HepG2 (cell line): ENCODE results near the gene NUDCD3. TPM values are rescaled to one million over a fixed set of nuclear protein-coding genes. Genes with fewer than 3 reads are reported as not detected.
A peak's percentile ranks its signal among the peaks of the same experiment; 100 is the strongest.

Experiments
- ARHGAP35 ChIP-seq: sonication (generic); formaldehyde crosslinking; IDR thresholded peaks from 2 replicates; pipeline ENCODE4 v1.9.0; 2022; ENCODE audit warnings: mild to moderate bottlenecking, inconsistent platforms, moderate library complexity, missing genetic modification reagents, borderline replicate concordance
- DR1 ChIP-seq: sonication (generic); formaldehyde crosslinking; IDR thresholded peaks from 2 replicates; pipeline ENCODE4 v1.8.0; 2021; ENCODE audit warnings: mild to moderate bottlenecking, missing genetic modification reagents, inconsistent platforms
- HMGA1 ChIP-seq: sonication (generic); formaldehyde crosslinking; conservative IDR thresholded peaks from 2 replicates; pipeline ENCODE4 v1.4.0; 2020; ENCODE audit warnings: missing genetic modification reagents
- KLF15 ChIP-seq: sonication (generic); formaldehyde crosslinking; IDR thresholded peaks from 2 replicates; pipeline ENCODE4 v1.8.1; 2023; ENCODE audit warnings: borderline replicate concordance, mild to moderate bottlenecking, inconsistent platforms, missing genetic modification reagents, mixed read lengths
- NBN ChIP-seq: fragments of 450-650 bp; conservative IDR thresholded peaks from 2 replicates; pipeline ENCODE4 v1.6.1; 2017
- NCOA1 ChIP-seq: sonication (generic); formaldehyde crosslinking; IDR thresholded peaks from 2 replicates; pipeline ENCODE4 v1.9.0; 2021; ENCODE audit warnings: missing genetic modification reagents
- NCOA5 ChIP-seq: sonication (generic); formaldehyde crosslinking; IDR thresholded peaks from 2 replicates; pipeline ENCODE4 v1.4.0; 2020; ENCODE audit warnings: missing genetic modification reagents
- POLR2A ChIP-seq, 2 experiments: IDR thresholded peaks; 2 replicates each; pipeline ENCODE4 v1.6.1; 2011; ENCODE audit warnings: low read depth in 2 of 2, low read length in 2 of 2, mild to moderate bottlenecking in 1 of 2, moderate library complexity in 1 of 2; ENCODE audit not compliant: insufficient read depth in 1 of 2
- POLR2G ChIP-seq: fragments of 200-400 bp; formaldehyde crosslinking; IDR thresholded peaks from 2 replicates; pipeline ENCODE4 v1.6.1; 2018; ENCODE audit warnings: mild to moderate bottlenecking, low read depth, low read length, moderate library complexity
- SATB2 ChIP-seq: sonication (generic); formaldehyde crosslinking; IDR thresholded peaks from 2 replicates; pipeline ENCODE4 v1.5.0; 2020; ENCODE audit warnings: missing genetic modification reagents
- SIN3B ChIP-seq: fragments of 150-350 bp; IDR thresholded peaks from 2 replicates; pipeline ENCODE4 v1.6.1; 2014; ENCODE audit warnings: low read length
- SOX5 ChIP-seq: IDR thresholded peaks from 2 replicates; pipeline ENCODE4 v1.6.1; 2016; ENCODE audit warnings: borderline replicate concordance
- TMF1 ChIP-seq: sonication (generic); formaldehyde crosslinking; IDR thresholded peaks from 2 replicates; pipeline ENCODE4 v1.8.1; 2022; ENCODE audit warnings: low read depth, missing genetic modification reagents
- ZBTB20 ChIP-seq: sonication (generic); formaldehyde crosslinking; IDR thresholded peaks from 2 replicates; pipeline ENCODE4 v1.8.1; 2023; ENCODE audit warnings: missing genetic modification reagents, low read depth, mild to moderate bottlenecking, borderline replicate concordance
- ZNF317 ChIP-seq: sonication (generic); formaldehyde crosslinking; IDR thresholded peaks from 2 replicates; pipeline ENCODE4 v1.5.0; 2020; ENCODE audit warnings: mild to moderate bottlenecking, missing genetic modification reagents
- ZNF441 ChIP-seq: sonication (generic); formaldehyde crosslinking; IDR thresholded peaks from 2 replicates; pipeline ENCODE4 v1.7.0; 2021; ENCODE audit warnings: missing genetic modification reagents, borderline replicate concordance
- ZNF558 ChIP-seq: sonication (generic); formaldehyde crosslinking; IDR thresholded peaks from 2 replicates; pipeline ENCODE4 v1.9.0; 2022; ENCODE audit warnings: mild to moderate bottlenecking, missing genetic modification reagents, borderline replicate concordance
- ZNF564 ChIP-seq: sonication (generic); formaldehyde crosslinking; IDR thresholded peaks from 2 replicates; pipeline ENCODE4 v1.8.1; 2023; ENCODE audit warnings: mild to moderate bottlenecking, missing genetic modification reagents
- ZSCAN21 ChIP-seq: sonication (generic); formaldehyde crosslinking; IDR thresholded peaks from 2 replicates; pipeline ENCODE4 v1.8.0; 2022; ENCODE audit warnings: mild to moderate bottlenecking, missing genetic modification reagents, moderate library complexity, borderline replicate concordance
- polyA plus RNA-seq, 8 experiments: library from polyadenylated mRNA; depleted of rRNA in 3 of 8; stranded (reverse) in 7 of 8; unstranded in 1 of 8; fragments of >200 nt; fragmentation: Illumina TruSeq in 4 of 8; extraction: Trizol in 4 of 8; gene quantifications; 2 replicates each; pipeline versions ENCODE4 v1.2.1 to v1.2.3, GENCODE V29; 2011 to 2016; ENCODE audit warnings: low read depth in 4 of 8, missing spikeins in 1 of 8, mixed read lengths in 1 of 8; ENCODE audit not compliant: insufficient read depth in 1 of 8
- total RNA-seq, 5 experiments: library from RNA; depleted of rRNA; stranded (reverse); fragments of >200 nt; fragmentation: Illumina TruSeq; extraction: Trizol; gene quantifications; 2 replicates each; pipeline ENCODE4 v1.2.3, GENCODE V29; 2016; ENCODE audit warnings: low read depth in 1 of 5
- TF ChIP-seq, protein P1 (sequence below): IDR thresholded peaks from 2 replicates; pipeline ENCODE4 v1.6.1; 2016; ENCODE audit warnings: missing biosample characterization, missing genetic modification reagents, low read depth
- TF ChIP-seq, protein P2 (sequence below): sonication (generic); formaldehyde crosslinking; IDR thresholded peaks from 2 replicates; pipeline ENCODE4 v1.8.0; 2022; ENCODE audit warnings: missing genetic modification reagents, mild to moderate bottlenecking, borderline replicate concordance
- TF ChIP-seq, protein P3 (sequence below): sonication (generic); formaldehyde crosslinking; IDR thresholded peaks from 2 replicates; pipeline ENCODE4 v1.8.0; 2022; ENCODE audit warnings: missing genetic modification reagents, low read depth, mild to moderate bottlenecking, borderline replicate concordance
- TF ChIP-seq, protein P4 (sequence below): sonication (generic); formaldehyde crosslinking; IDR thresholded peaks from 2 replicates; pipeline ENCODE4 v1.5.0; 2020; ENCODE audit warnings: missing genetic modification reagents
- TF ChIP-seq, protein P5 (sequence below): sonication (generic); formaldehyde crosslinking; conservative IDR thresholded peaks from 2 replicates; pipeline ENCODE4 v1.8.1; 2023; ENCODE audit warnings: missing genetic modification reagents

The NUDCD3 gene
- total and polyA plus RNA-seq, 2 of the 13 experiments (the other 11 are each of a cell fraction or from before 2014, with no cell fraction given), result 20.8 to 49.9 TPM

DNA sequence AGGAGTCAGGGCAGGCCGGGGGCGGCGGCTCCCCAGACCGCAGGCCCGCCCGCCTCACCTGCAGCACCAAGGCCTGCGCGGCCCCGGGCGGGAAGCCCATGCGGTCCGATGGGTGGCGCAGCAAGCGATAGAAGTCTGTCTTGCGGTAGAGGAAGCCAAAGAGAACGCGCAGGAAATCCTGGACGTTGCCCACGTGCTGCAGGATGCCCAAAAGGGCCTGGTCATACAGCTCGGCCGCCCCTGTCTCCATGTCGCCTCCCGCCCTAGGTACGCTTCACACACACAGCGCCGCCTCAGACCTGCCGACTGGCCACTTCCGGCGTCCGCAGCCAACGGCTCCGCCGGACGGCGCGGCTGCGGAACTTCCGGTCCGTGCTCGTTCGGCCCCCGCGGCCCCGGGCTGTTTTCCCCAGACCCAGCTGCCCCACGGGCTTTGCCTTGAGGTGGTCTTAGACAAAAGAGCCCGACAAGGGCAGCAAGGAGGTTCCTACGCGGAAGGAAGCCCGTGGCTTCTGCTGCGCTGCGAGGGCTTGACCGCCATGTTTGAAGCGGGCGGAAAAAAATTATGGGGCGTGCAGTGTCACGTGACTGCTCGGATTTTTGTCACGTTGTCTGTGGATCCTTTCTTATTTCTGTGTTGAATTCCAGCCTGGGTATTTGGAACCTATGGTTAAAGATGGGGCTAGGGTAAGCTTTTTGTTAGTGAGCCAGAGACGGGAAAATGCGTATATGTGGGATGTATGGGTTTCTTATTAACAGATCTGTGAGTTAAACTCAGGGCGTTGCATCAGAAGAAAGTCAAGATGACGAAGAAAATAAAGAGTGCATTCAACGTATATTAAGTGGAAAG is at the start of gene NUDCD3 (continued):
- TF ChIP-seq, protein P1, sequence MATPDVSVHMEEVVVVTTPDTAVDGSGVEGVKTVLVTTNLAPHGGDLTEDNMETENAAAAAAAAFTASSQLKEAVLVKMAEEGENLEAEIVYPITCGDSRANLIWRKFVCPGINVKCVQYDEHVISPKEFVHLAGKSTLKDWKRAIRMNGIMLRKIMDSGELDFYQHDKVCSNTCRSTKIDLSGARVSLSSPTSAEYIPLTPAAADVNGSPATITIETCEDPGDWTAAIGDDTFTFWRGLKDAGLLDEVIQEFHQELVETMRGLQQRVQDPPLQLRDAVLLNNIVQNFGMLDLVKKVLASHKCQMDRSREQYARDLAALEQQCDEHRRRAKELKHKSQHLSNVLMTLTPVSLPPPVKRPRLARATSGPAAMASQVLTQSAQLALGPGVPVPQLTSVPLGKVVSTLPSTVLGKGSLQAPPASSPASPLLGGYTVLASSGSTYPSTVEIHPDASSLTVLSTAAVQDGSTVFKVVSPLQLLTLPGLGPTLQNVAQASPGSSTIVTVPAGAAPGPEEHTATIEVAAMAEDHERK (CRISPR knock-in tag), result no peak
- TF ChIP-seq, protein P2, sequence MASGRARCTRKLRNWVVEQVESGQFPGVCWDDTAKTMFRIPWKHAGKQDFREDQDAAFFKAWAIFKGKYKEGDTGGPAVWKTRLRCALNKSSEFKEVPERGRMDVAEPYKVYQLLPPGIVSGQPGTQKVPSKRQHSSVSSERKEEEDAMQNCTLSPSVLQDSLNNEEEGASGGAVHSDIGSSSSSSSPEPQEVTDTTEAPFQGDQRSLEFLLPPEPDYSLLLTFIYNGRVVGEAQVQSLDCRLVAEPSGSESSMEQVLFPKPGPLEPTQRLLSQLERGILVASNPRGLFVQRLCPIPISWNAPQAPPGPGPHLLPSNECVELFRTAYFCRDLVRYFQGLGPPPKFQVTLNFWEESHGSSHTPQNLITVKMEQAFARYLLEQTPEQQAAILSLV (CRISPR knock-in tag), result peak; percentile 91; the same call in 1 of the 2 replicates
- TF ChIP-seq ZNF441 (CRISPR knock-in tag), result peak; percentile 45; the same call in 1 of the 2 replicates
- no peak for TF ChIP-seq HMGA1 (CRISPR knock-in tag)
- TF ChIP-seq, protein P3, sequence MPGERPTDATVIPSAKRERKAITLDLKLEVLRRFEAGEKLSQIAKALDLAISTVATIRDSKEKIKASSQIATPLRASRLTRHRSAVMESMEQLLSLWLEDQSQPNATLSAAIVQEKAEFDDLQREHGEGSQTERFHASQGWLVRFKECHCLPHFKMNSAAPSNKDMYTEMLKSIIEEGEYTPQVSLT (CRISPR knock-in tag), result no peak
- peak; percentile 92 for TF ChIP-seq ZSCAN21 (CRISPR knock-in tag)
- TF ChIP-seq SIN3B, result peak; percentile 48; the same call in 1 of the 2 replicates
- no peak; the same call in 1 of the 2 replicates for TF ChIP-seq KLF15 (CRISPR knock-in tag)
- TF ChIP-seq, protein P4, sequence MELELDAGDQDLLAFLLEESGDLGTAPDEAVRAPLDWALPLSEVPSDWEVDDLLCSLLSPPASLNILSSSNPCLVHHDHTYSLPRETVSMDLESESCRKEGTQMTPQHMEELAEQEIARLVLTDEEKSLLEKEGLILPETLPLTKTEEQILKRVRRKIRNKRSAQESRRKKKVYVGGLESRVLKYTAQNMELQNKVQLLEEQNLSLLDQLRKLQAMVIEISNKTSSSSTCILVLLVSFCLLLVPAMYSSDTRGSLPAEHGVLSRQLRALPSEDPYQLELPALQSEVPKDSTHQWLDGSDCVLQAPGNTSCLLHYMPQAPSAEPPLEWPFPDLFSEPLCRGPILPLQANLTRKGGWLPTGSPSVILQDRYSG (CRISPR knock-in tag), result no peak
- TF ChIP-seq NCOA5 (CRISPR knock-in tag), result no peak
- peak; percentile 54; the same call in 1 of the 2 replicates for TF ChIP-seq SOX5 (CRISPR knock-in tag)
- peak; percentile 78 to 91 for TF ChIP-seq POLR2A (IDR thresholded peaks at IDR 0.05; ENCODE audit: insufficient read depth in 1 of 2, low read depth in 2 of 2, low read length in 2 of 2)
- TF ChIP-seq ARHGAP35 (CRISPR knock-in tag), result peak; percentile 59; the same call in 1 of the 2 replicates
- TF ChIP-seq ZNF564 (CRISPR knock-in tag), result no peak
- TF ChIP-seq ZNF558 (CRISPR knock-in tag), result no peak
- peak; percentile 83 for TF ChIP-seq POLR2G
- TF ChIP-seq SATB2 (CRISPR knock-in tag), result no peak
- no peak for TF ChIP-seq NCOA1 (CRISPR knock-in tag)
- TF ChIP-seq ZNF317 (CRISPR knock-in tag), result peak; percentile 55
- TF ChIP-seq DR1 (CRISPR knock-in tag), result peak; percentile 55
- no peak for TF ChIP-seq TMF1
- no peak for TF ChIP-seq NBN
- 0 out of 2 replicates have a peak, but pooled peaks have one; percentile 35 for TF ChIP-seq ZBTB20 (CRISPR knock-in tag)
- TF ChIP-seq, protein P5, sequence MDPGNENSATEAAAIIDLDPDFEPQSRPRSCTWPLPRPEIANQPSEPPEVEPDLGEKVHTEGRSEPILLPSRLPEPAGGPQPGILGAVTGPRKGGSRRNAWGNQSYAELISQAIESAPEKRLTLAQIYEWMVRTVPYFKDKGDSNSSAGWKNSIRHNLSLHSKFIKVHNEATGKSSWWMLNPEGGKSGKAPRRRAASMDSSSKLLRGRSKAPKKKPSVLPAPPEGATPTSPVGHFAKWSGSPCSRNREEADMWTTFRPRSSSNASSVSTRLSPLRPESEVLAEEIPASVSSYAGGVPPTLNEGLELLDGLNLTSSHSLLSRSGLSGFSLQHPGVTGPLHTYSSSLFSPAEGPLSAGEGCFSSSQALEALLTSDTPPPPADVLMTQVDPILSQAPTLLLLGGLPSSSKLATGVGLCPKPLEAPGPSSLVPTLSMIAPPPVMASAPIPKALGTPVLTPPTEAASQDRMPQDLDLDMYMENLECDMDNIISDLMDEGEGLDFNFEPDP (CRISPR knock-in tag), result 0 out of 2 replicates have a peak, but pooled peaks have one; percentile 36
